ENCODE measurements around the gene CCDC152.

- TF ChIP-seq, protein P1, sequence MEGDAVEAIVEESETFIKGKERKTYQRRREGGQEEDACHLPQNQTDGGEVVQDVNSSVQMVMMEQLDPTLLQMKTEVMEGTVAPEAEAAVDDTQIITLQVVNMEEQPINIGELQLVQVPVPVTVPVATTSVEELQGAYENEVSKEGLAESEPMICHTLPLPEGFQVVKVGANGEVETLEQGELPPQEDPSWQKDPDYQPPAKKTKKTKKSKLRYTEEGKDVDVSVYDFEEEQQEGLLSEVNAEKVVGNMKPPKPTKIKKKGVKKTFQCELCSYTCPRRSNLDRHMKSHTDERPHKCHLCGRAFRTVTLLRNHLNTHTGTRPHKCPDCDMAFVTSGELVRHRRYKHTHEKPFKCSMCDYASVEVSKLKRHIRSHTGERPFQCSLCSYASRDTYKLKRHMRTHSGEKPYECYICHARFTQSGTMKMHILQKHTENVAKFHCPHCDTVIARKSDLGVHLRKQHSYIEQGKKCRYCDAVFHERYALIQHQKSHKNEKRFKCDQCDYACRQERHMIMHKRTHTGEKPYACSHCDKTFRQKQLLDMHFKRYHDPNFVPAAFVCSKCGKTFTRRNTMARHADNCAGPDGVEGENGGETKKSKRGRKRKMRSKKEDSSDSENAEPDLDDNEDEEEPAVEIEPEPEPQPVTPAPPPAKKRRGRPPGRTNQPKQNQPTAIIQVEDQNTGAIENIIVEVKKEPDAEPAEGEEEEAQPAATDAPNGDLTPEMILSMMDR (IDR thresholded peaks at IDR 0.05), result no peak
- TF ChIP-seq ZFX (IDR thresholded peaks at IDR 0.05; ENCODE audit: borderline replicate concordance), result no peak
Observed at GRCh38 chr5:42759456-42759855, 2.8 kb downstream of the CCDC152 start.

Measured in 22Rv1 (cell line).